K562 (cell line): ENCODE data around the gene PRKCE. TPM values are rescaled to one million over a fixed set of nuclear protein-coding genes. Genes with fewer than 3 reads are reported as not detected.

Experiments used
- ATAC-seq: fragments of 200-7000 bp; cut with Tn5 transposase; 3 replicates; pipeline ENCODE4 v1.9.1; 2020; ENCODE audit warnings: moderate library complexity
- BruUV-seq: library from RNA; stranded (reverse); fragments of 400-500 nt; replicated peaks from 2 replicates; lab custom pipeline; 2021; lab: Mats Ljungman, UMichigan
- CTCF ChIA-PET: fragments of 300-600 bp; formaldehyde crosslinking; extraction: SDS; loops from one replicate; lab custom pipeline; 2021; ENCODE audit warnings: low intra/inter-chr PET ratio; lab: Yijun Ruan, JAX
- POLR2A ChIA-PET: fragments of 300-600, 350-650 bp; sonication (Branson Sonifier 250); formaldehyde crosslinking; extraction: SDS; loops from one replicate; lab custom pipeline; 2021; ENCODE audit warnings: antibody characterized with exemption, inconsistent platforms; lab: Yijun Ruan, JAX
- DNase-seq, 4 experiments: peaks; one replicate each; pipeline versions ENCODE4 v3.0.0 to v3.0.0-alpha.2; 2011 to 2018; ENCODE audit warnings: low spot score in 3 of 4, mixed read lengths in 3 of 4; ENCODE audit errors: extremely low read depth in 1 of 4
- FAIRE-seq: peaks from 2 replicates; lab custom pipeline; 2011; peaks lifted over from hg19 to GRCh38; lab: Jason Lieb, UNC
- H2AFZ ChIP-seq: 2 replicates; pipeline ENCODE4 v1.6.0; 2011; ENCODE audit warnings: low read depth, low read length, control low read depth, inconsistent platforms
- H3K27ac ChIP-seq: fragments of 200-600 bp; 3 replicates; pipeline ENCODE4 v1.8.0; 2011; ENCODE audit warnings: low read depth, mild to moderate bottlenecking, control low read depth, inconsistent platforms, low read length, moderate library complexity, mixed read lengths; ENCODE audit errors: extremely low read depth
- H3K27me3 ChIP-seq, 2 experiments: fragments of 300-600 bp in 1 of 2; 2 replicates in 1 of 2; 3 replicates in 1 of 2; pipeline versions ENCODE4 v1.6.0 to v1.8.0; 2011; ENCODE audit warnings: inconsistent platforms in 2 of 2, low read length in 2 of 2, mild to moderate bottlenecking in 1 of 2, mixed read lengths in 1 of 2, moderate library complexity in 1 of 2; ENCODE audit not compliant: control insufficient read depth in 2 of 2, insufficient read depth in 2 of 2
- H3K36me3 ChIP-seq: fragments of 300-600 bp; 3 replicates; pipeline ENCODE4 v1.8.0; 2011; ENCODE audit warnings: mild to moderate bottlenecking, low read length, inconsistent platforms; ENCODE audit not compliant: control insufficient read depth, insufficient read depth
- H3K4me1 ChIP-seq, 2 experiments: fragments of 200-600 bp in 1 of 2; replicated peaks in 1 of 2; 2 replicates in 1 of 2; 3 replicates in 1 of 2; pipeline versions ENCODE4 v1.5.1 to v1.8.0; 2011; ENCODE audit warnings: inconsistent platforms in 2 of 2, low read length in 2 of 2, mild to moderate bottlenecking in 1 of 2, mixed read lengths in 1 of 2, moderate library complexity in 1 of 2; ENCODE audit not compliant: control insufficient read depth in 2 of 2, insufficient read depth in 2 of 2
- H3K4me2 ChIP-seq: 2 replicates; pipeline ENCODE4 v1.6.1; 2011; ENCODE audit warnings: low read length, control low read depth, inconsistent platforms, mixed read lengths; ENCODE audit not compliant: insufficient read depth
- H3K4me3 ChIP-seq: fragments of 200-600 bp; sonication (generic), shearing (Covaris generic); 2 replicates; pipeline ENCODE4 v1.5.1; 2016; ENCODE audit warnings: control low read depth, inconsistent platforms
- H3K79me2 ChIP-seq: fragments of 200-600 bp; 3 replicates; pipeline ENCODE4 v1.8.0; 2011; ENCODE audit warnings: low read length, inconsistent platforms; ENCODE audit not compliant: control insufficient read depth, insufficient read depth
- H3K9ac ChIP-seq, 2 experiments: 2 replicates each; pipeline versions ENCODE4 v1.6.0 to v1.6.1; 2011; ENCODE audit warnings: low read depth in 2 of 2, low read length in 2 of 2, control low read depth in 1 of 2, inconsistent platforms in 1 of 2, mild to moderate bottlenecking in 1 of 2, mixed read lengths in 1 of 2; ENCODE audit not compliant: insufficient read depth in 1 of 2
- H3K9me1 ChIP-seq: one replicate; pipeline ENCODE4 v1.6.0; 2011; ENCODE audit warnings: inconsistent platforms, mild to moderate bottlenecking, low read length, moderate library complexity; ENCODE audit not compliant: control insufficient read depth, insufficient read depth
- H3K9me3 ChIP-seq: replicated peaks from 2 replicates; pipeline ENCODE4 v1.5.1; 2011; ENCODE audit warnings: low read depth, low read length, inconsistent platforms; ENCODE audit not compliant: control insufficient read depth, insufficient read depth
- H4K20me1 ChIP-seq: replicated peaks from 2 replicates; pipeline ENCODE4 v1.6.1; 2011; ENCODE audit warnings: low read length, inconsistent platforms, mixed read lengths; ENCODE audit not compliant: control insufficient read depth, insufficient read depth
- BRD4 ChIP-seq: fragments of 200-600 bp; sonication (generic); IDR thresholded peaks from 2 replicates; pipeline ENCODE4 v1.6.1; 2017; ENCODE audit warnings: inconsistent platforms
- DNMT1 ChIP-seq: fragments of 450-650 bp; IDR thresholded peaks from 2 replicates; pipeline ENCODE4 v1.6.1; 2016; ENCODE audit warnings: antibody characterized with exemption, mild to moderate bottlenecking
- MTA2 ChIP-seq: fragments of 450-650 bp; IDR thresholded peaks from 2 replicates; pipeline ENCODE4 v1.6.1; 2016; ENCODE audit warnings: low read depth
- NFE2 ChIP-seq: IDR thresholded peaks from 2 replicates; pipeline ENCODE4 v1.6.1; 2014; ENCODE audit warnings: antibody characterized with exemption, low read depth
- PHF8 ChIP-seq: fragments of 200-600 bp; sonication (generic); IDR thresholded peaks from 2 replicates; pipeline ENCODE4 v1.6.1; 2012; ENCODE audit warnings: mixed run types, mild to moderate bottlenecking, inconsistent platforms, low read length, moderate library complexity, borderline replicate concordance
- RBM15 ChIP-seq: fragments of 200-400 bp; formaldehyde crosslinking; IDR thresholded peaks from 2 replicates; pipeline ENCODE4 v1.6.1; 2018; ENCODE audit warnings: mild to moderate bottlenecking, low read length, moderate library complexity; ENCODE audit not compliant: insufficient read depth
- SUPT5H ChIP-seq: fragments of 450-650 bp; IDR thresholded peaks from 2 replicates; pipeline ENCODE4 v1.6.1; 2016
- ZNF232 ChIP-seq: sonication (generic); formaldehyde crosslinking; IDR thresholded peaks from 2 replicates; pipeline ENCODE4 v1.8.0; 2022; ENCODE audit warnings: mild to moderate bottlenecking, missing genetic modification reagents
- ZNF263 ChIP-seq: sonication (generic); formaldehyde crosslinking; IDR thresholded peaks from 2 replicates; pipeline ENCODE4 v1.8.0; 2022; ENCODE audit warnings: mild to moderate bottlenecking, missing genetic modification reagents, borderline replicate concordance
- ZNF77 ChIP-seq: fragments of 250-450 bp; sonication (Bioruptor Pico); IDR thresholded peaks from 2 replicates; pipeline ENCODE4 v1.5.0; 2020
- WGBS: fragments of 100-300 bp; shearing (Covaris generic); methylation state at CpG from one replicate; pipeline ENCODE4 v1.1.6; 2016; ENCODE audit warnings: low coverage, mixed read lengths; ENCODE audit not compliant: insufficient coverage; ENCODE audit errors: missing lambda C conversion rate; 5-methylcytosine and 5-hydroxymethylcytosine counted together
- in situ Hi-C: fragments of 300-500 bp; cut with MboI; formaldehyde crosslinking; loops from 4 replicates; pipeline ENCODE4 v1.15.0; 2018; ENCODE audit warnings: inconsistent platforms, mixed read lengths
- intact Hi-C: fragments of 100-400 bp; cut with micrococcal nuclease; formaldehyde crosslinking; loops from 2 replicates; pipeline ENCODE4 v1.14.2; 2022
- polyA plus RNA-seq, 8 experiments: library from polyadenylated mRNA; depleted of rRNA in 4 of 8; stranded (reverse) in 5 of 8; unstranded in 3 of 8; fragments of >200 nt; fragmentation: Nextera tagmentation in 2 of 8; fragmentation: Illumina TruSeq in 1 of 8; extraction: Ambion mirVana in 2 of 8; extraction: Trizol in 1 of 8; gene quantifications; 2 replicates each; pipeline versions ENCODE4 v1.2.1 to v1.2.3, GENCODE V29; 2011 to 2014; ENCODE audit warnings: inconsistent platforms in 1 of 8, missing spikeins in 1 of 8
- total RNA-seq, 7 experiments: library from RNA; depleted of rRNA in 6 of 7; stranded (reverse); fragments of >200 nt in 6 of 7; fragmentation: Illumina TruSeq in 2 of 7; extraction: Trizol in 2 of 7; gene quantifications; 2 replicates each; pipeline versions ENCODE4 v1.2.1 to v1.2.3, GENCODE V29; 2011 to 2021; ENCODE audit warnings: low replicate concordance in 1 of 7
- TF ChIP-seq, protein P1 (sequence below), 3 experiments: IDR thresholded peaks in 2 of 3; conservative IDR thresholded peaks in 1 of 3; 2 replicates each; pipeline ENCODE4 v1.5.1; 2011 to 2012; ENCODE audit warnings: low read length in 3 of 3, mild to moderate bottlenecking in 3 of 3, control low read depth in 2 of 3, improper control_type of control experiment in 1 of 3, inconsistent platforms in 1 of 3, low read depth in 1 of 3, mixed read lengths in 1 of 3, moderate library complexity in 1 of 3; ENCODE audit not compliant: insufficient read depth in 2 of 3
- TF ChIP-seq, protein P2 (sequence below): IDR thresholded peaks from 3 replicates; pipeline ENCODE4 v1.6.1; 2011; ENCODE audit warnings: borderline replicate concordance, mild to moderate bottlenecking; ENCODE audit not compliant: insufficient read length, insufficient read depth
- TF ChIP-seq, protein P3 (sequence below): IDR thresholded peaks from 2 replicates; pipeline ENCODE4 v1.6.1; 2012; ENCODE audit warnings: low read depth, low read length, improper control_type of control experiment, borderline replicate concordance
- TF ChIP-seq, protein P4 (sequence below): fragments of 450-650 bp; IDR thresholded peaks from 2 replicates; pipeline ENCODE4 v1.6.1; 2016; ENCODE audit warnings: antibody characterized with exemption

Gene PRKCE
- total and polyA plus RNA-seq, 9 of the 15 experiments (the other 6 are each of a cell fraction or from before 2014, with no cell fraction given) = 0.06 to 1.0 (median 0.22) TPM; not detected in 1

- FAIRE-seq (no peak), ATAC-seq (no peak), DNase-seq (no peak)
- H3K4me3 ChIP-seq = no peak overlapping the region
- no peaks in the 10 kb centered on the region for H3K9me1 ChIP-seq
- H3K9me3 ChIP-seq = no peaks in the 10 kb centered on the region
- in situ Hi-C loops (no loop called here), intact Hi-C loops (no loop called here)
- H3K36me3 ChIP-seq = no peaks in the 10 kb centered on the region
- 0% methylated on average over 6 of the region's 7 CpGs for WGBS
- no TSS peak for BruUV-seq
- H3K79me2 ChIP-seq = no peaks in the 10 kb centered on the region
- no peak overlapping the region for H3K27ac ChIP-seq
- CTCF ChIA-PET = no interaction called here
- no peak overlapping the region for H3K4me2 ChIP-seq
- no peak overlapping the region for H3K9ac ChIP-seq
- POLR2A ChIA-PET = no interaction called here
- H2AFZ ChIP-seq = no peak overlapping the region
- H4K20me1 ChIP-seq = no peaks in the 10 kb centered on the region; the same call in 1 of the 2 replicates
- H3K27me3 ChIP-seq = peaks cover 24 to 60% of the 10 kb centered on the region in 2 experiments
- no peaks in the 10 kb centered on the region for H3K4me1 ChIP-seq
- TF ChIP-seq, protein P1, sequence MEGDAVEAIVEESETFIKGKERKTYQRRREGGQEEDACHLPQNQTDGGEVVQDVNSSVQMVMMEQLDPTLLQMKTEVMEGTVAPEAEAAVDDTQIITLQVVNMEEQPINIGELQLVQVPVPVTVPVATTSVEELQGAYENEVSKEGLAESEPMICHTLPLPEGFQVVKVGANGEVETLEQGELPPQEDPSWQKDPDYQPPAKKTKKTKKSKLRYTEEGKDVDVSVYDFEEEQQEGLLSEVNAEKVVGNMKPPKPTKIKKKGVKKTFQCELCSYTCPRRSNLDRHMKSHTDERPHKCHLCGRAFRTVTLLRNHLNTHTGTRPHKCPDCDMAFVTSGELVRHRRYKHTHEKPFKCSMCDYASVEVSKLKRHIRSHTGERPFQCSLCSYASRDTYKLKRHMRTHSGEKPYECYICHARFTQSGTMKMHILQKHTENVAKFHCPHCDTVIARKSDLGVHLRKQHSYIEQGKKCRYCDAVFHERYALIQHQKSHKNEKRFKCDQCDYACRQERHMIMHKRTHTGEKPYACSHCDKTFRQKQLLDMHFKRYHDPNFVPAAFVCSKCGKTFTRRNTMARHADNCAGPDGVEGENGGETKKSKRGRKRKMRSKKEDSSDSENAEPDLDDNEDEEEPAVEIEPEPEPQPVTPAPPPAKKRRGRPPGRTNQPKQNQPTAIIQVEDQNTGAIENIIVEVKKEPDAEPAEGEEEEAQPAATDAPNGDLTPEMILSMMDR (IDR thresholded peaks at IDR 0.05 in 2 of 3, conservative IDR thresholded peaks at IDR 0.05 in 1 of 3; ENCODE audit: insufficient read depth in 2 of 3, low read depth in 1 of 3, low read length in 3 of 3) = no peak
- TF ChIP-seq, protein P2, sequence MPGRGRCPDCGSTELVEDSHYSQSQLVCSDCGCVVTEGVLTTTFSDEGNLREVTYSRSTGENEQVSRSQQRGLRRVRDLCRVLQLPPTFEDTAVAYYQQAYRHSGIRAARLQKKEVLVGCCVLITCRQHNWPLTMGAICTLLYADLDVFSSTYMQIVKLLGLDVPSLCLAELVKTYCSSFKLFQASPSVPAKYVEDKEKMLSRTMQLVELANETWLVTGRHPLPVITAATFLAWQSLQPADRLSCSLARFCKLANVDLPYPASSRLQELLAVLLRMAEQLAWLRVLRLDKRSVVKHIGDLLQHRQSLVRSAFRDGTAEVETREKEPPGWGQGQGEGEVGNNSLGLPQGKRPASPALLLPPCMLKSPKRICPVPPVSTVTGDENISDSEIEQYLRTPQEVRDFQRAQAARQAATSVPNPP = no peak
- no peak for TF ChIP-seq ZNF263
- no peak for TF ChIP-seq ZNF77 (CRISPR knock-in tag)
- TF ChIP-seq, protein P3, sequence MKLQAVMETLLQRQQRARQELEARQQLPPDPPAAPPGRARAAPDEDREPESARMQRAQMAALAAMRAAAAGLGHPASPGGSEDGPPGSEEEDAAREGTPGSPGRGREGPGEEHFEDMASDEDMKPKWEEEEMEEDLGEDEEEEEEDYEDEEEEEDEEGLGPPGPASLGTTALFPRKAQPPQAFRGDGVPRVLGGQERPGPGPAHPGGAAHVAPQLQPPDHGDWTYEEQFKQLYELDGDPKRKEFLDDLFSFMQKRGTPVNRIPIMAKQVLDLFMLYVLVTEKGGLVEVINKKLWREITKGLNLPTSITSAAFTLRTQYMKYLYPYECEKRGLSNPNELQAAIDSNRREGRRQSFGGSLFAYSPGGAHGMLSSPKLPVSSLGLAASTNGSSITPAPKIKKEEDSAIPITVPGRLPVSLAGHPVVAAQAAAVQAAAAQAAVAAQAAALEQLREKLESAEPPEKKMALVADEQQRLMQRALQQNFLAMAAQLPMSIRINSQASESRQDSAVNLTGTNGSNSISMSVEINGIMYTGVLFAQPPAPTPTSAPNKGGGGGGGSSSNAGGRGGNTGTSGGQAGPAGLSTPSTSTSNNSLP = no peak
- no peak for TF ChIP-seq DNMT1
- TF ChIP-seq, protein P4, sequence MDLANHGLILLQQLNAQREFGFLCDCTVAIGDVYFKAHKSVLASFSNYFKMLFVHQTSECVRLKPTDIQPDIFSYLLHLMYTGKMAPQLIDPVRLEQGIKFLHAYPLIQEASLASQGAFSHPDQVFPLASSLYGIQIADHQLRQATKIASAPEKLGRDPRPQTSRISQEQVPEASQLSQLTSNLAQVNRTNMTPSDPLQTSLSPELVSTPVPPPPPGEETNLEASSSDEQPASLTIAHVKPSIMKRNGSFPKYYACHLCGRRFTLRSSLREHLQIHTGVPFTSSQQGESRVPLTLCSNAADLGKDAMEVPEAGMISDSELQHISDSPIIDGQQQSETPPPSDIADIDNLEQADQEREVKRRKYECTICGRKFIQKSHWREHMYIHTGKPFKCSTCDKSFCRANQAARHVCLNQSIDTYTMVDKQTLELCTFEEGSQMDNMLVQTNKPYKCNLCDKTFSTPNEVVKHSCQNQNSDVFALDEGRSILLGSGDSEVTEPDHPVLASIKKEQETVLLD = no peak
- TF ChIP-seq SUPT5H = no peak
- TF ChIP-seq RBM15 = no peak
- TF ChIP-seq MTA2 = no peak
- TF ChIP-seq PHF8 = no peak
- TF ChIP-seq NFE2 = no peak
- TF ChIP-seq ZNF232 (CRISPR knock-in tag) = no peak
- no peak for TF ChIP-seq BRD4
These were observed 241.3 kb downstream of the PRKCE start for GRCh38 chr2:45892757-45893156.
